Esophagus squamous epithelium (tissue), 5 donors: ENCODE results near the gene AIFM3. TPM values are rescaled to one million over a fixed set of nuclear protein-coding genes. Genes with fewer than 3 reads are reported as not detected.
A peak's percentile ranks its signal among the peaks of the same experiment; 100 is the strongest.

Experiments
- DNase-seq: peaks from one replicate; lab custom pipeline; 2025; lab: John Stamatoyannopoulos, UW
- H3K27ac ChIP-seq, 4 donors: fragments of 200-600 bp; sonication (generic); one replicate each; pipeline ENCODE4 v1.5.1; 2016 to 2019; ENCODE audit warnings: mild to moderate bottlenecking in 1 of 4
- H3K27me3 ChIP-seq, 4 donors: fragments of 200-600 bp; sonication (generic); 1 replicate in 3 of 4; 2 replicates in 1 of 4; pipeline versions ENCODE4 v1.5.1 to v1.6.0; 2017 to 2021; ENCODE audit warnings: antibody characterized with exemption in 1 of 4
- H3K36me3 ChIP-seq, 3 donors: fragments of 200-600 bp; sonication (generic); one replicate each; pipeline ENCODE4 v1.5.1; 2016 to 2019
- H3K4me1 ChIP-seq, 3 donors: fragments of 200-600 bp; sonication (generic); one replicate each; pipeline ENCODE4 v1.5.1; 2017 to 2019
- H3K4me3 ChIP-seq, 4 donors: fragments of 200-600 bp; sonication (generic); 1 replicate in 3 of 4; 2 replicates in 1 of 4; pipeline ENCODE4 v1.5.1; 2016 to 2019; ENCODE audit warnings: mild to moderate bottlenecking in 2 of 4, moderate library complexity in 1 of 4
- H3K9me3 ChIP-seq, 3 donors: fragments of 200-600 bp; sonication (generic); one replicate each; pipeline ENCODE4 v1.5.1; 2016 to 2019
- CTCF ChIP-seq, 6 experiments: fragments of 450-650 bp in 4 of 6; fragments of 200-600 bp in 2 of 6; sonication (generic) in 2 of 6; IDR thresholded peaks; one replicate each; pipeline ENCODE4 v1.5.1; 2016 to 2019; ENCODE audit warnings: antibody characterized with exemption in 6 of 6, mild to moderate bottlenecking in 4 of 6, moderate library complexity in 4 of 6
- POLR2A ChIP-seq, 4 donors: fragments of 450-650 bp; IDR thresholded peaks; one replicate each; pipeline ENCODE4 v1.6.1; 2017; ENCODE audit warnings: antibody characterized with exemption in 4 of 4, mild to moderate bottlenecking in 4 of 4, moderate library complexity in 3 of 4
- WGBS, 2 donors: methylation state at CpG; one replicate each; pipeline ENCODE4 v1.1.5; 2018; 5-methylcytosine and 5-hydroxymethylcytosine counted together
- intact Hi-C: fragments of 100-400 bp; cut with DNase I; formaldehyde crosslinking; loops from one replicate; pipeline ENCODE4 v1.15.0; 2022
- total RNA-seq, 4 donors: library from RNA; depleted of rRNA; stranded (reverse); fragments of >200 nt; gene quantifications; one replicate each; pipeline ENCODE4 v1.1.0, GENCODE V29; 2016
- donor health status: DM: yes; HTN: yes; CAD: no.

The AIFM3 gene
- total RNA-seq, 4 donors from 2014 or later: 0.30 to 1.9 (median 0.94) TPM

GRCh38 chr22:20960609-20961008, 6.4 kb upstream of the AIFM3 start:
- Histone ChIP-seq H3K27ac (no peak overlapping the region), H3K36me3 (no peaks in the 10 kb centered on the region), H3K4me3 (no peak overlapping the region), H3K27me3 (peaks cover 0 to 32% (median 0%) of the 10 kb centered on the region in 4 donors), H3K9me3 (no peaks in the 10 kb centered on the region), H3K4me1 (peaks cover 32 to 66% (median 33%) of the 10 kb centered on the region in 3 donors)
- TF ChIP-seq POLR2A (IDR thresholded peaks at IDR 0.05) (no peak), CTCF (IDR thresholded peaks at IDR 0.05) (no peak)
- 50 to 100% methylated on average over 1 of the region's 4 CpGs for WGBS, 2 donors
- intact Hi-C loops: no loop called here
- no peak for DNase-seq

- Histone ChIP-seq H3K36me3 (no peaks in the 10 kb centered on the region), H3K4me3 (no peak overlapping the region), H3K27me3 (peaks cover 0 to 27% (median 0%) of the 10 kb centered on the region in 4 donors), H3K27ac (no peak overlapping the region), H3K9me3 (no peaks in the 10 kb centered on the region), H3K4me1 (peaks cover 17 to 48% (median 25%) of the 10 kb centered on the region in 3 donors)
- TF ChIP-seq CTCF (IDR thresholded peaks at IDR 0.05): no peak
- TF ChIP-seq POLR2A (IDR thresholded peaks at IDR 0.05): no peak
- intact Hi-C loops: no loop called here
- DNase-seq: no peak
- 78 to 83% methylated on average over 3 to 4 of the region's 6 CpGs for WGBS, 2 donors
Measured at GRCh38 chr22:20962491-20962945, 4.5 kb upstream of the AIFM3 start.

GRCh38 chr22:20963201-20964052, 3.6 kb upstream of the AIFM3 start:
- DNase-seq: no peak
- peaks cover 0 to 22% (median 0%) of the 10 kb centered on the region in 4 donors for H3K27me3 ChIP-seq
- H3K4me3 ChIP-seq: no peak overlapping the region
- no peak for TF ChIP-seq POLR2A (IDR thresholded peaks at IDR 0.05)
- no peak for TF ChIP-seq CTCF (IDR thresholded peaks at IDR 0.05)
- WGBS, 2 donors: 47 to 56% methylated on average over 4 of the region's 7 CpGs
- no peaks in the 10 kb centered on the region for H3K36me3 ChIP-seq
- H3K27ac ChIP-seq: no peak overlapping the region
- H3K4me1 ChIP-seq: peaks cover 9 to 43% (median 23%) of the 10 kb centered on the region in 3 donors
- intact Hi-C loops: no loop called here
- H3K9me3 ChIP-seq: no peaks in the 10 kb centered on the region

DNA sequence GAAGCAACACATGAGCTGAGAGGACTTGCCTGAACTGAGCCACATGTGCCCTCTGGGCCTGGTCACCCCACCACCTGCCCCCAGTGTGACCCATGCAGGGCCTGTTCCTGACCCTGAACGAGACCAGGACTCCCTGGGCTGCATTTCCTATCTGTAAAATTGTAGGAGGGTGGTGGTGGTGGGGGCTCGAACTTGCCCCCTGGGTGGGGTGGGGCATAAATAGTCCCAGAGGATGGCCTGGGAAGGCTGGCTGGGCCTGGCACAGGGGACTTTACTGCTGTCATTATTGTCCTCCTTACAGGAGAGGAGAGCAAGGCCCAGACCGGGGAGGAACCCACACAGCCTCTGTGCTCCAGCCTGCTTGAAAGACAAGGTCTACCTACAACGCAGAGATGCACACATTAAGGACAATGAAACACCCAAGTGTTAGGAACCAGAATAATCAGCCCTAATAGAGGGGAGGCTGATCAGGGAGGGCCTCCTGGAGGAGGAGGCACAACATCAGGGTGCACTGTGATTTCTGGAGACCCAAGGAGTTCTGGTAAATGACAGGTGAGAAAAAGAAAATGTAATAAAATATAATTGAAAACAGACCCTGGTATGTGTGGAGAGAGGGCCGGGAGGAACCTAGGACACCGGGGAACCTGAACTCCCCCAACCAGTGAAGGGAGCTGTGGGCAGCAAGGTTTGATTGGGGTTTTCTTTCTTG, 2.8 kb upstream of the AIFM3 start:
- Histone ChIP-seq H3K27ac (no peak overlapping the region), H3K27me3 (peaks cover 0 to 22% (median 0%) of the 10 kb centered on the region in 4 donors), H3K36me3 (no peaks in the 10 kb centered on the region), H3K4me1 (peaks cover 9 to 46% (median 23%) of the 10 kb centered on the region in 3 donors), H3K9me3 (no peaks in the 10 kb centered on the region), H3K4me3 (peak overlapping the region; percentile 19 to 66 (median 39))
- WGBS, 2 donors: 36 to 45% methylated on average over 4 of the region's 6 CpGs
- intact Hi-C loops: no loop called here
- no peak for TF ChIP-seq CTCF (IDR thresholded peaks at IDR 0.05)
- TF ChIP-seq POLR2A (IDR thresholded peaks at IDR 0.05): no peak
- DNase-seq: no peak

DNA sequence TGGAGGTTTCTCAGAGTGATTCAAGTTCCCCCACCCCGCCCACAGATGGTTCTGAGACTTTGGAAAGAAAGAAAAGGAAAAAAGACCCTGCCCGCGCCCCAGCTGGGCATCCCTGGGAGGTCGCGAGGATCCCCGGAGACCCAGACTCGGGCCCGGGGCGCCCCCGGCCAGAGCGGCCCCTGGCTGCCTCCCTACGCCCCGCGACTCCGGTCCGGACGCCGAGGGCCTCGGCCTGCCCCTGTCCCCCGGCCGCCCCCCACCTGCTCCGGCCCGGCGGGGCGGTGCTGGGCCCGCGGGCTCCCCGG, 2.3 kb upstream of the AIFM3 start:
- no peak for DNase-seq
- WGBS, 2 donors: 9 to 13% methylated on average over 1 to 3 of the region's 28 CpGs
- TF ChIP-seq CTCF (IDR thresholded peaks at IDR 0.05) (no peak), POLR2A (IDR thresholded peaks at IDR 0.05) (no peak)
- Histone ChIP-seq H3K27me3 (peaks cover 0 to 22% (median 0%) of the 10 kb centered on the region in 4 donors), H3K27ac (no peak overlapping the region), H3K9me3 (no peaks in the 10 kb centered on the region), H3K4me3 (peak overlapping the region; percentile 19 to 66 (median 39)), H3K36me3 (no peaks in the 10 kb centered on the region), H3K4me1 (peaks cover 9 to 46% (median 23%) of the 10 kb centered on the region in 3 donors)
- intact Hi-C loops: no loop called here
